HTERT RPE-1 (cell line): ENCODE data around the gene VDR.

ENCODE experiments used
- in situ Hi-C: fragments of 300-500 bp; cut with MboI; formaldehyde crosslinking; loops from 4 replicates; pipeline ENCODE4 v1.14.3; 2020; ENCODE audit warnings: low sequenced_read_pairs

The VDR gene

DNA sequence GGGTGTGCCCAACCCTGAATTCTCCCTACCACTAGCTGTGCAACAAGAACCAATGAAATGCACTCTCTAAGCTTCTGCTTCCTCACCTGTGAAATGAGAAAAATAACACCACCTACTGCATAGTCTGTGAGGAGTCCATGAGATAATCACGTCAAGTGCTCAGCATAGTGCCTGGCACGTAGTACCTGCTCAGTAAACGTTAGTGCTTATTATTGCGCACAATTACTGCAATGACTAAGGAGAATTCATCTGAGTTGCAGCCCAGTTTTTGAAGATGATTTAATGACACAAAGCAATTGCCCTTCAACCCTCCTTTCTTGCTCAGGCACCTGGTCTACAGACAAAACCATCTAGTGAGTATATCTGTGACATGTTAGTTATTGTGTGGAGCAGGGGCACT lies 8.8 kb downstream of the VDR start:
- in situ Hi-C loops, result no loop called here

DNA sequence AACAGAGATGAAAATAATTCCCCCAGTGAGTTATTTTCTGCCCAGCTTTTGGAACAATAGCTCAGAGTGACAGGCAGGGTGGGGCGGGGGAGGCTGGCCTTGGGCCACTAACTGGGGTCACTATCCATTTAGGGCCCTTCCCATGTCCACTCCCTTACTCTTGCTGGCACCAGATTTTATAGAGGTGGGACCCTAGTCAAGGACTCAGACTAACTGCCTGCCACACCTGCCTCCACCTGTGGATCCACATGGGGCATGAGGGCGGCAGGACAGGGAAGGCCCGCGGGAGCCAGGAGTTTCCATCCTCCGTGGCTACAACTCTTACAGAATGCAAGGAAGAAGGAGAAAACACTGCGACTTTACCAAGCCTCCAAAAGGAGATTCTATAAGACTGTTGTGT lies 10.1 kb downstream of the VDR start:
- in situ Hi-C loops, result no loop called here

DNA sequence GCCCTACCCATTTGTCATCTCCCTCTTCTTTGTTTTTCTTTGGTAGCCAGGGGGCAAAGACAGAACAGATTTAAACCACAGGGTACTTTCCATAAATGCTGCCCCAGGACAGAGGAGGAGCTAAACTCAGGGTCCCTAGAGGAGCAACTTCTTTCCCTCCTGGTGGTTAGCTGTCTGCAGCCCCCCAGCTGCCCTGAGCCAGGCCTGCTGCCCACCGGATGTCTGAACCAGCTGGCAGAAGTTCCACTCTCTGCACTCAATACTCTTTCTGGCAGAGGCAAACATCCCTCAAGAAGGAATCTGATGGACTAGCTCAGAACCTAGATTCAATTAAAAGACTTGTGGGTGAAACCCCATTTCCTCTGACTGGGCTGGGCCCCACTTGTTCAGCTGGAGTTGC lies 10.7 kb downstream of the VDR start:
- in situ Hi-C loops, result no loop called here

DNA sequence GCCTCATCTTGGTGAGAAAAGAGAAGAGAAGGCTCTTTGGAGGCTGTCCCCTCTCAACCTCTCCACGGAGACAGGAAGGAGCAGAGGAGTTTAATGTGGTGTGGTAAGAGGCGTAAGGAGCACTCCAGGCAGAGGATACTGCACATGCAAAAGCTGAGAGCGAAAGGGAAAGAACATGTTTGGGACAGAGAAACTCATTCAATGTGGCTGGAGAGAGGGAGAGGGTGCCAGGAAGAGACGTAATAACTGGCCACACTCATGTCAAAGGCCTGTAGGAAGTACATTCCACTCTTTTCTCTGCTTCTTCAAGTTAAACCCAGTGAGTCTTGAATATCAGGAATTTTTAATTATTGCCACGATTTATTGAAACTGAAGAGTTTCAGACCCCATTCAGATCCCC lies 12.0 kb downstream of the VDR start:
- in situ Hi-C loops, result no loop called here

DNA sequence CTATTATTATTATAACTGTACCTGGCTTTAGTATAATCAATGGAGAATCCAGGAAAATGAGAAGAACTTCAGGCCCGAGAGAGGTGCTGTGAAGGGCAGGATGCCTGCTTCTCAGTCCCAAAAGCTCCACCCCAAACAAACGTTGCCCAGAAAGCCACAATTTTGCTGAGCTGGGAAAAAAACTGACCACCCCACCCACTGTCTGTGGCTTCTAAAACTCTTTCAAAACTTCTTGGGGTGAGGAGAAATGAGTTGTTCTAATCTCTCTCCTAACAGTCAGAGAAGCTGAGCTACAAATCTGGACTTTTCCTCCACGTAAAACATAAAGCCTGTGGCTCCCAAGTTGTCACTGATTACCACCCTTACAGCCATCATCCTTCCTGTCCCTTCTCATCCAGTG lies 13.4 kb downstream of the VDR start:
- in situ Hi-C loops, result no loop called here

DNA sequence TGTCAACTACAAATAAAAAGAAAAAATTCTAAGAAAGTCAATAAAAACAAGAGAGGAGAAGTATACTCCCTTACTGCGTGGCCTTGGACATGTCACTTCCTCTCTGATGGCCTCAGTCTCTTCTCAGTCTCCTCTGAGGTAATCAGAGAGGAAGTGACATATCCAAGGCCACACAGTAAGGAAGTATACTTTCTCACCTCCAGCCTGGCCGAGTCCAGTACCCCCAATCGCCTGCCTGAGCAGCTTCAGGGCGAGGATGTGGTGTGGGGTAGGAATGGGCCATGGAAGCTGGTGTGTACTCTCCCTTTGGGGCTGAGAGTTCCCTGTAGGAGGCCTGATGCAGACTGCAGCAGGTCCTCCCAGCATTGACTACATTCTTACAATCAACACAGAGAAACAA lies 15.8 kb downstream of the VDR start:
- in situ Hi-C loops, result no loop called here

DNA sequence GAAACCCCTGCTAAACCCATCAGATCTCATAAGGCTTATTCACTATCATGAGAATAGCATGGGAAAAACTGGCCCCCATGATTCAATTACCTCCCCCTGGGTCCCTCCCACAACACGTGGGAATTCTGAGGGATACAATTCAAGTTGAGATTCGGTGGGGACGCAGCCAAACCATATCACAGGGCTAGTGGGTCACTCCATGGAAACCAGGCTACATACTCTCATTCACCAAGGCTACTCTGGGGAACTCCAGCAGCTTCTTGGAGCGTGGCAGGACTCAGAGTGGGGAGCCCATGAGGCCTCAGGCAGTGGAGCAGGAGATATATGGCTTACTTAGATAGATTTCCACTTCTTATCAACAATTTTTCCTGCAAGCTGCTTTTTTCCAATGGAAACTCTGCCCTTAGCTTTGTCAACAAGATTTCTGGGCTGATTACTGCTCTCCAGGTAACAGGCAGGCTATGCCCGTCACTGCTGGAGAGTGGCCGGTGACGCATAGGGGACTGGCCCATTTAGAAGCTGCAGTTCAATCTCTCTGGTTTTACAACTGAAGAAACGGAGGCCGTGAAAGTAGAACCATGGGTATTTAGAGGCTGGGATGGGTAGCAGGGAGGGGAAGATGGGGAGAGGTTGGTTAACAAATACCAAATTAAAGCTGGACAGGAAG lies 16.5 kb downstream of the VDR start:
- in situ Hi-C loops, result no loop called here

DNA sequence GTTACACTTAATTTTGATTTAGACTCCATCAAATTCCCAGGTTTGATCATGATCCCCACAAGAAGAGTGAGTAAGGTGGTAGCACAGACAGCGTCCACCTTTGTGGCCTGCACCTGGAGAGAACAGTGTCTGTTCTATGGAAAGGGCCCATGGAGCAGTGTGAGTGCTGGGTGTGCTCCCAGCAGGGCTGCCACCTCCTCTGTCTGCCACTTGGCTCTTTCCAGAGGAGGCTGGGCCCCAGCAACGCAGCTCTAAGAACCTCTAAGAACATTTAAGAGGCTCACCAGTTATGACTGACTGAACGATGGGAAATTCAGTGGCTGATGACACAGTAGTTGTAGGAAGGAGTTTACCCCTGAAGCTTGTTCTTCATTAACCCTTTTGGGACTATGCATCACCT lies 17.3 kb downstream of the VDR start:
- in situ Hi-C loops, result no loop called here

DNA sequence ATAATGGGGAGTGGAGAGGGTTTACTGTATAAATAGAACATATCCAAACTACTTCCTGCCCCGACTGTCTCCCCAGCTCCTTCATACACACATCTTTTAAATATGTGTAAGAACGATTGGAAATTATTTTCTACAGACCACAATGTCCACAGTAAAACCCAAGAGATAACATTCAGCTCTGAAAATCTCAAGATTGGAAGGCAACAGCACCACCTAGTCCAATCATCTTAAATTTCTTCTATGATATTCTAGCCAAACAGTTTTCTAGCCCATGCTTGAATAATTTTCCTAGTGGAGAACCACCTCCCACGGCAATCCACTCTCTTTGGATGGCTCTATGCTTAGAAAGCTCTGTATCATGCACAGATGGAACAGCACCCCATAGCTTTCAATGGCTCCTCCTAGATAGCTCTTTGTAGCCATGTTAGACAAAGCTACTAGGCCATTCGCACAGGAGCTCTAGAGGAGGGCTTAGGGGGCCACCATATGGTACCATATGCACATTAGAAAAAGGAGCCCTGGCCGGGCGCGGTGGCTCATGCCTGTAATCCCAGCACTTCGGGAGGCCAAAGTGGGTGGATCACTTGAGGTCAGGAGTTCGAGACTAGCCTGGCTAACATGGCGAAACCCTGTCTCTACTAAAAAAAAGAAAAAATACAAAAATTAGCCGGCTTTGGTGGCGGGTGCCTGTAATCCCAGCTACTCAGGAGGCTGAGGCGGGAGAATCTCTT lies 18.1 kb downstream of the VDR start:
- in situ Hi-C loops, result no loop called here

DNA sequence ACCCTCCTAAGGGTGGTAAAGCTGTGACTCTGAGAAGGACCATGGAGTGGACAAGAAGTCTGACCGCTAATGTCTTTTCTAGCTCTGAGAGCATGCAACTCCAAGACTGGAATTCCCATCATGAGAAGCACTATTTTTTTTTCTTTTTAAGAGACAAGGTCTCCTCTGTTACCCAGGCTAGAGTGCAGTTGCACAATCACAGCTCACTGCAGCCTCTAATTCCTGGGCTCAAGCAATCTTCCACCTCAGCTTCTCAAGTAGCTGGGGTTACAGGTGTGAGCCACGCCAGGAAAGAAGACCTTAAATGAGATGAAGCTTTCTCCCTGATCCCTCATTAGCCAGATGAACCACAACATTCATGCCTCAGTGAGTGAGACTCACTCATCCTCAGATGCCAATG lies 19.2 kb downstream of the VDR start:
- in situ Hi-C loops, result no loop called here

DNA sequence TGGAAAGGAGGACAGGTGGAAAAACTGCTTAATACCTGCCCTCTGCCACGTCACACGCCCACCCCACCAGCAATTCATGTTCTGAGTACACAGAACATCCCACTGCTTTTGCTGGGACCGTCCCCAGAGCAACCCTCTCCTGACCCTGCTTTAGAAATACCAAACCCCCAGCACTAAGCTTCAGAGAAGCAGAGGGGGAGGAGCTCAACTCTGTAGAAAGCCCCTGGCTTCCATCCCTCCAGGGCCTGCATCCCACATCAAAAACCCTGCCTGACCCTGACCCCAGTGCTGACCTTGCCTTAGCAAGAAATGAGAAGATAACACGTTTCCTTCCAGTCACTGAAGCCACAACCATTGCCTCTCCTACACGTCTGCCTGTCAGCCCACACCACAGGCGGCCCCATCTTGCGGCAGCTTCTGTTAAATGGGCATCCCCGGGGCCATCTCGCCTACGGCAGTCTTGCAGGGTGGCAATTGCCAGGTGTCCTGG lies 19.7 kb downstream of the VDR start:
- in situ Hi-C loops, result no loop called here

DNA sequence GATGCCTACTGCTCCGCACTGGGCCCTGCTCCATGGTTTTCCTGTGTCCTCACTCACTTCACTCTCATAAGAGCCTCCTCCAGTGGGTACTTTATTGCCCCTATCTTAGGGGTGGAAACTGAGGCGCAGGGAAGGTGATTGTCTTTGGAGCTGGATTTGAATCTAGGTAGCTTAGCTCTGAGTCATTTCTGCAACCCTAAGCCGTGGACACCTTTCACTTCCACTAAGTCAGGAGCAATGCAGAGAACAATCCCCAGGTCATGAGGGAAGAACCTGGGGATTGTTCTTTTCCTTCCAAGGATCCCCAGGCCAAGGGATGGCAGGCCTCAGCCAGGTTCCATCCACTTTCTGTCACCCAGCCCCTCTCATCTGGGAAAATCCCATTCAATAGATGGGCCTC lies 20.3 kb downstream of the VDR start:
- in situ Hi-C loops, result no loop called here

DNA sequence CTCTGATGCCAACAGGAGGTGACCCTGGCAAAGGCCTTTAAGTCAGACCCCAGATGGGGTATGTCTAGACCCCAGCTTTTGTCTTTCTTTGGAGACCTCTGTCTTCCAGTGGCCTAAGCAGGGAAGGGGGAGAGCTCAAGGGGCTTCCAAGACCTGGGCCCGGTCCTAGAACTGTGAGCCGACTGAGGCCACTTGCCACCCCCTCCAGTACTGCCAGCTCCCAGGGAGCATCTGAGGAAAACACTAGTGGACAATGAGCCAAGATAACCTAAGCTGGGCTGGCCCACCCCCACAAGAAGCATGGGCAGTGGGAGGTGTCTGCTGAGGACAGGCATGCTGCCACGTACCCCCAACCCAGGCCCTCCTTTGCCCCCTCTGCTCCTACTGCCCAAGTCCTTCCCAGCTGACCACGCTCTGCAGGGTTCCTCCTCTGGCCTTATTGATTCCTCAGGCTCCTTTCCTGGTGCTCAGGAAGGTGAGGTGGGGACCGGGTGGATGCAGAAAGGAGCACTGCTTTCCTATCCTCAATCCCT lies 21.1 kb downstream of the VDR start:
- in situ Hi-C loops, result no loop called here

DNA sequence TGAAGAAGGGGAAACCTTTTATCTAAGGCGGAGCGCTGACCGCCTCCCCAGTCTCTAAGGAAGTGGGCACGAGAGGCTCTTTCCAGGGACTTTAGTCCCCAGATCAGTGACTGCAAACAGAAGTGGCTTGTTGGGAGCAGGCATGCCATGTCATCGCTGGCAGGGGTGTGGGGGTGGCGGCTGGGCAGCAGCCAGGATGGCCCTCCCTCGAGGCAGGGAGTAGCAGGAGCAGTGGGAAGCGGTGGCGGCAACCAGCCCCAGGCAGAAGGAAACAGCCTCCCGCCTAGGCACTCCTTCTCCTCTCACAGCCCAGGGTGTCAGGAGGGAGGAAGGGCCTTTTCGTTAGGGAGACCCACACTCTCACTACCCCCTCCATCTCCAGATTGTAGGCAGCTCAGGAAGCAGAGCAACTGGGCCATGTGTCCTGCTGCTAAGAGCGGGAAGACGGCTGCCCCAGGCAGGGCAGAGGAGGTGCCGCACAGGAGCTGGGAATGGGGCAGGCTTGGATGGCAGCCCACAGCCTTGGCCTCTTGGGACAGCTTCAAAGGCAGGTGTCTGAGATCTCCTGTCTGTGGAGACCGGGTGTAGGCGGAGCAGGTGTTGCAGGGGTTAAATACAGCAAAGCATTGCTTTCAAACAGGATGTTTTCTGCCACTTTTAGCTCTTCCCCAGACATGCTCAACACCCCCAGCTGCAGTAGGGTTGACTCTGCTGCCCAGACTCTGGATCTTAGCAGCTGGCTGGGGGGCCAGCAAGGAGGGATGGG lies 21.8 kb downstream of the VDR start:
- in situ Hi-C loops, result no loop called here

DNA sequence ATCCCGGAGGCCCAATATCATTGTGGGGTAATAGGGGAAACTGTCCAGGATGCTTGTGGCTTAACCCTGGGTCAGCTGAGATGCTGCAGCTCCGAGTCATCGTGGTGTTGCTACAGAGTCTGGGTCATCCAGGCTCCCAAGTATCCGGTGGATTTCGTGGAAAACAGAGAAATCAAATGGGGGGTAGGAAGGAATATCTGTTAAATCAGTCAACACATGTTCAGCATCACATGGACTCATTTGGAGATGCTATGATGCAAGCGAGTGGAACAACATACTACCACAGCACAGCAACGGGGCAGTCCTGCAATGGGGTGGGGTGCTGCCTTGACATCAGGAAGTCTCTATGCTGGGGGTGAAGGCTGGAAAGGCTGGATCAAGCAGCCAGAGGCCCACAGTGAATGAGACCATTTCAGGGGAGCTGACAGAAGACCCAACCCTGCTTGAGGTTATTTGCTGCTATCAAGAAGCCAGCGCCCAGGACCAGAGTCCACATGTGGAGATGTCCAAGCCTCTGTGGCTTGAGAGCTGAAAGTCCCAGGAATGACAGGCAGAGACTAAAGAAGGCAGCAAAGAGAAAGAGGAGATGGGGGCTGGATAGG lies 22.9 kb downstream of the VDR start:
- in situ Hi-C loops, result no loop called here

DNA sequence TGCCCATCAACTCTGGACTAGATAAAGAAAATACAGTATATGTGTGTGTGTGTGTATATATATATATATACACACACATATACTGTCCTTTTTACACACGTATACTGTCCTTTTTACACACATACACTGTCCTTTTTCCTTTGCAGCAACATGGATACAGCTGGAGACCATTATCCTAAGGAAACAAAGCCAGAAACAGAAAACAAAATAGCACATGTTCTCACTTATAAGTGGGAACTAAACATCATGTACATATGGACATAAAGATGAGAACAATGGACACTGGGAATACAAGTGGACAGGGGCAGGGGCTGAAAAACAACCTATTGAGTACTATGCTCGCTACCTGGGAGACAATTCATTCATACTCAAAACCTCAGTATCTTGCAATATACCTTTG lies 23.7 kb downstream of the VDR start:
- in situ Hi-C loops, result no loop called here

DNA sequence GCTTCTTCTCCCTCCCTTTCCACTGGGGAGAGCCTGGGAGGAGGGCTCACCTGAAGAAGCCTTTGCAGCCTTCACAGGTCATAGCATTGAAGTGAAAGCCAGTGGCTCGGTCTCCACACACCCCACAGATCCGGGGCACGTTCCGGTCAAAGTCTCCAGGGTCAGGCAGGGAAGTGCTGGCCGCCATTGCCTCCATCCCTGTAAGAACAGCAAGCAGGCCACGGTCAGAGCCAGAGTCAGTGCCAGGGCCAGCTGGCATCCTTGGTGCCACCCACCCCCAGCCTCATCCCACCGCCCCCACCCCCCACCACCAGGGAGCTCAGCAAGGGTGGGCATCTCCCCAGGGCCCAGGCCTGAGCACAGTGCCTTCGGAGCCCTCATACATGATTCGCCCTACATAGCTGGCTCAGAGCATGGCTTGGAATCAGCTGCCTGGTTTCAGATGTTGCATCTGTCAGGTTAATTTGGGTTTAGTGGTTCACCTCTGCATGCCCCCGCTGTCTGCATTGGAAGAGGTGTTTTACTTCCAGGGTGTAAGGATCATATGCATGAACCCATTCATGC lies 25.8 kb downstream of the VDR start:
- in situ Hi-C loops, result no loop called here

DNA sequence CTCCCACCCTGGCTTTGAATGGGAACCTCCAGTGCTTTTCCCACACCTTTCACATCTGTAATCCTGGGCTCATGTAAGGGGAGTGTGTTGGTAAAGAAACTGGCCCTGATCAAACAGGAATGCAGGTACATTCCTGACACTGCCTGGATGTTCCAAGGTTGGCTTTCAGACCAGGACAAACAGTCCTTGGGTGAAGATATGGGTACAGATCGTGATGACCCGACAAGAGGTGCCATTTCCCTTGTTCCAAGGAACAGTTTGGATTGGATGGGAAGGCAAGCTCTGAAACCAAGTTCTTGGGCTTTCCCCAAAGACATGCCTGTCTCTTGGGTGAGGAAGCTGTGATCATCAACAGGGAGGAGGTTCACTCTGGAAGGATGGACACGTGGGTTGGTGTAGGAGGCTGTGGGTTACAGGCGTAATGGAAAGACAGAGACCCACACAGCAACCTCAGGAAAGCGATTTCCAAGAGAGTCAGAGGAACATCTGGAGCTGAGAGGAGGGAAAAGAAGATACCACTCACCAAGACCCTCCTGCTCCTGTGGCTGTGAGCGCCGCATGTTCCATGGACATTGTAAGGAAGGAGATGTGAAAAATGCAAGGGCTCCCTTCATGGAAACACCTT lies 26.4 kb downstream of the VDR start:
- in situ Hi-C loops, result no loop called here

DNA sequence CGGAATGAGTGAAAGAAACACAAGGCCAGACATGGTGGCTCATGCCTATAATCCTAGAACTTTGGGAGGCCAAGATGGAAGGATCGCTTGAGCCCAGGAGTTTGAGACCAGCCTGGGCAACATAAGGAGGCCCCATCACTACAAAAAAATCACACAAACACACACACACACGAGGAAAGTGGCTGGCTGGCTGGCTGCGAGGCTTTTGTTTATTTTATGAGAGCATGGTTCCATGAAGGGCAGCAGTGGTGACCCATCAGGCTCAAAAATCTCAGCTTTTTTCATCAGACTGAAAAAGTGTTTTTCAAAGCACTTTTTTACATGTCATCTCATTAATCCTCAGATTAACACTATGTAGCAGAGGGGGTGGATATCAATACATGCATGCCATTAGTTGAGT lies 27.7 kb downstream of the VDR start:
- in situ Hi-C loops, result no loop called here

DNA sequence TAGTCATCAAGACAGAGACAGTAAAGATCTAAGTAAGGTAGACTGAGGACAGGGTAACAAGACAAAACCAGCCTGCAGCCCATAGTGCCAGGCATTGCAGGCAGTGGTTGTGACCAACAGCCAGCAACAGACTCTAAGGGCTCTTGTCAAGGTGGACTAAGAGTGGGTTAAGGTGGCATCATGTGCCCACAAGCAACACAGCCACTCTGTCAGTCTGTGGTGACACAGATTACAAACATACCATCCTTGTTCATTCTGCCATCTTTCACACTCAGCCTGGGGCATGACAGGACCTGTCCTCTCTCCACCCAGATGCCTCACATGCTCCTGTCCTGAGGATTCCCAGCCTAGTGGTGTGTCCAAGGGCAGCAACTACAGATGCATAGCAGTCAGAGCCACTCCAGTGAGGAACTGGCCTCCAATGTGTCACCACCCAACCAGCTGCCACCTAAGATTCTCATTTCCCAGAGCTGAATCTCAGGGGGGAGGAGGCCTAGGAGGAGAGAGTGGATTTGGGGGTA lies 28.3 kb downstream of the VDR start:
- in situ Hi-C loops, result no loop called here
